ENCODE measurements around the gene MAML3.
A peak's percentile ranks its signal among the peaks of the same experiment; 100 is the strongest.
"Not testable (repeated sequence)": the region's sequence is repeated elsewhere in the genome, so short reads cannot be mapped to it uniquely, and the experiment has no call there.

Gene MAML3

DNA sequence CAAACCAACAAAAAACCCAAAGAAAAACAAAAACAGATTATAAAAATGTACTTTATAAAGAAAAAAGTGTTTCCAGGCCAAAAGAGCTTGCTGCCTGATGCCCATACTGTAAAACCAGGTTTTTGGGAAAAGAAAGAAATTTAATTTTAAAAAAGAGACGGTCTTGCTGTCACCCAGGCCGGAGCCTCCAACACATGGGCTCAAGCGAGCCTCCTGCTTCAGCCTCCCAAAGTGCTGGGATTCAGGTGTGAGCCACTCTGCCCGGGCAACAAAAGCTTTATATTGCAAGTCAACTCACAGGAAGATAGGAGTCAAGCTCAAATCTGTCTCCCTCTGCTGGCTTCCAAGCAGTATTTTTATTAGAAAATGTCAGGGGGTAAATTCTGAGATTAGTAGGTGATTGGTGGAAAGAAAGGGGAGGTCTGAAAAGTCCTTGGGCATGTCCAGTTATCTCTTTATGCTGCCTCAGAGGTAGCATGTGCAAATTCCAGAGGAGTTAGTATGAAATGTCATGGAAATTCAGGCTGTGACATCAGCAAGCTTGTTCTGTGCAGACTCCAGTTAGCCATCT is 449.0 kb downstream of the MAML3 start:
- DNase-seq: peak in 1 of 3 experiments; percentile 13

DNA sequence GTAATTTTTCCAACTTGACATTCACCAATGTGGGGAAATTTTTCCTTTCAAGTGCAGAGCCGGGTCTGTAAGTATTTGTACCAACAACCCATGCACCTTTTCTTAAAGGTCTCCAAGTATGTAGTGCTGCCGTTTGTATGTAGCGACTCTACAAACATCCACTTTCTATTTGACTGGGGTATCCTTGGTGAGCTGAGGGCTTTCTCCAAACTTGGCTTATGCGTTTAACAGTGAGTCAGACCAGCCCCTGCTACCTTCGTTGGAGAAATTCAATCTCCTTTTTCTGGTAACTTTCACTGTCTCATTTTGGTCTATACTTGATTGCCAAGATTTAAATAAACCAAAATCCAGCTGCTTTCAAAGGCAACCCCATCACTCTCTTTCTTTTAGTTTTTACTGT is 453.4 kb downstream of the MAML3 start:
- no peak for DNase-seq

DNA sequence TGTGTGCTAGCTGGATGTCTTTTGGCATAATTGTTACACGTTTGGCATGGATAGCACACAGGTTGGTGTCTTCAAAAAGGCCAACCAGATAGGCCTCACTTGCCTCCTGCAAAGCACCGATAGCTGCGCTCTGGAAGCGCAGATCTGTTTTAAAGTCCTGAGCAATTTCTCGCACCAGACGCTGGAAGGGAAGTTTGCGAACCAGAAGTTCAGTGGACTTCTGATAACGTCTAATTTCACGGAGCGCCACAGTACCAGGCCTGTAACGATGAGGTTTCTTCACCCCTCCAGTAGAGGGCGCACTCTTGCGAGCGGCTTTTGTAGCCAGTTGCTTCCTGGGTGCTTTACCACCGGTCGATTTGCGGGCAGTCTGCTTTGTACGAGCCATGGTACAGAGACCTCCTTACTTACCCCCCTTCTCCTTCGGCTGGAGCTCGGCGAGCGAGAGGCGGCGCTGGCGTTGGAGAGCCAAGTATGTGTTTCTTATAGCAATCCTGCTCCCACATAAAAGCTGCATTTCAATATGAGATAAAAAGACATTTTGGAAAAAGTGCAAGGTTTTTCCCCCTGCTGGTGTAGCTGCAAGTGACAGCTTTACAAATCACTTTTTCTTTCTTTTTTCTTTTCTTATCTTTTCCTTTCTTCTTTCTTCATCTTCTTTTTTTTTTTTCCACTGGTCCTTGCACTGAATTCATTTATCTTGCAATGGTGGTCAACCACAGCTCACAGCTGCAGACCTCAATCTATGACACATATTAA is 455.6 kb downstream of the MAML3 start:
- DNase-seq: not testable (repeated sequence)

DNA sequence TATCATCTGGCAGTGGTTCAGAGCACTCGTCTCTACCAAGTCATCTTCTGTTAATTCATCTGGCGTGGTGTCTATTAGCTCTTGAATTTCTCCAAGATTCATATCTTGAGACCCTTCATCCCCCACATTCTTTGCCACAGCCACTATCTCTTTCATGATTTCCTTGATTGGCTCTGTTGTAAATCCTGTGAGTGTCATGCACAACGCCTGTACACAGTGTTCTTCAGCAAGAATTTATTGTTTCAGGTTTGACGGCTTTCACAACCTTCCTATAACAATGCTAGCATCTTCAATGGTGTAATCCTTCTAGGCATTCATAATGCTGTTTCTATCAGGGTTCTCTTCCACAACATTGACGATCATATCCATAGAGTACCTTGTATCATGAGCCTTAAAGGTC is 457.5 kb downstream of the MAML3 start:
- DNase-seq: no peak

DNA sequence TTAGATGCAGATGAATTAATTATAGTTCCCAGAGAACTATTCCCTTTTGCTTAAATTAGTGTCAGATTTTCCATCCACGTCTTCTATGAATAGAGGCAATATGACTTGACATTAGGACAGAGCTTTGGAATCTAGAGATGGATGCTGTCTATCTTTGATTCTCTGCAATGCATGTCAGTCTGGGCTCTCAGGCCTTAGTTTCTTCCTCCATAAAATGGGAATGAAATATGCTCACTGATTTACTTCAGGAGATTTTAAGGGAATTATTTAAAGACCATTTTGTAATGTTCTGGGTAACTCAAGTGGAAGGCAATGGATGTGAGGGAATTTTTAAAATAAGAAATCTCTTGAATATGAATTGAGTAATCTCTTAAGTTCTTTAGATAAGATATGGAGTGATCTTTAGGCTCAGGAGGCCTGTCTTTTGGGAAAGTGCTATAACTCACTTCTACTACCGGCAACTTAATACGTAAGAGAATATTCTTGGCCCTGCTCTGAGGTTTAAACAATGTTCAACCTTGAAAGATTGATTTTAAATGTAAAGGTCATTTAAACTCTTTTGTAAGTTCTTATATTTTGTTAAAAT is 459.4 kb downstream of the MAML3 start:
- DNase-seq: no peak

DNA sequence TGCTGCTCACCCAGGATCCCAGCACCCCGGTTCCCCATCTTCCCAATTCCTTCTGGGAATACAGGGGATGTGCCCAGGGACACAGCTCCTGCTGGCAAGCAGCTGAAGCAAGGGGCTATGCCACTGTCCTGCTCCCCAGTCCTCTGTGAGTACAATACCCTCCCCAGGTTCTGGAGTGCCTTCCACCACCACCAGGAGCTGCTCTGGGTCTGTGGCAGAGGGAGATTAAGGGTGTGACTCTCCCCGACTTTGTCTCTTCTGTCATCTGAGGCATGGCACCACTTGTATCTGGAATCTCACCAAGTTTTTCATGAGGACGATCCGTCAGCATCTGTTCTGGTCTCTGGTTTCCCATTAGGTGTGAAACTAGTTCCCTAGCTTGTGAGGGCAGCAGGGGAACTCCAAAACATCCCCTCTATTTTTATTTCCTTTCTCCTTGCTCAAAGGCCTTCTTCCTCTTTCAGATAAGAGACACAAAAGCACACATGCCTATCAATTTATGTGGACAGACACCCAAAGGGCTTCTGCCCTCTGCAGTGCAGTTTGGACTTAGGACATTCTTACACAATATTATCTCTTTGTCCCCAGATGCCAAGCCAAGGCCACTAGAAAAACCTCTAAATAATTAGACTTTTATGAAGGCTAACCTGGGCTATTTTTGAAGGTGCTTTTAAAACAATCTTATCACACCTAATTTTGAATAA is 461.5 kb downstream of the MAML3 start:
- peak in 1 of 3 experiments; percentile 3 for DNase-seq

DNA sequence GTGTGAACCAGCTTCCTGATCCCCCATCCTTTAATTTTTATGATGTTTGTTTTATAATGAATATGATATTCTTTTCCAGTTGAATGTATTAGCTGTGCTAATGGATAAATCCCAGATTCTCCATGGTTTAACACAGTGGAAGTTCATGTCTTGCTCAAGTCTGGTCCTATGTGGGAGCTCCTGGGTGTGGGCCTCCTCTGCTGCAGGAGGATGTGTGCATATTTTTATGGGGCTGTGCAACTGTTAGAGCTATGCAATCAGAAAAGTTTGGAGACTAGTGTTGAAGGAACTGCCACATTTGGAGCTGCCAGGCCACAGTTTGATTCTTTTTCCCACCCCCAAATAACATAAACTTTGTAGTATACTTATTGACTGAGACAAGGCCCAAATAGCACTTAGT is 463.6 kb downstream of the MAML3 start:
- no peak for DNase-seq

DNA sequence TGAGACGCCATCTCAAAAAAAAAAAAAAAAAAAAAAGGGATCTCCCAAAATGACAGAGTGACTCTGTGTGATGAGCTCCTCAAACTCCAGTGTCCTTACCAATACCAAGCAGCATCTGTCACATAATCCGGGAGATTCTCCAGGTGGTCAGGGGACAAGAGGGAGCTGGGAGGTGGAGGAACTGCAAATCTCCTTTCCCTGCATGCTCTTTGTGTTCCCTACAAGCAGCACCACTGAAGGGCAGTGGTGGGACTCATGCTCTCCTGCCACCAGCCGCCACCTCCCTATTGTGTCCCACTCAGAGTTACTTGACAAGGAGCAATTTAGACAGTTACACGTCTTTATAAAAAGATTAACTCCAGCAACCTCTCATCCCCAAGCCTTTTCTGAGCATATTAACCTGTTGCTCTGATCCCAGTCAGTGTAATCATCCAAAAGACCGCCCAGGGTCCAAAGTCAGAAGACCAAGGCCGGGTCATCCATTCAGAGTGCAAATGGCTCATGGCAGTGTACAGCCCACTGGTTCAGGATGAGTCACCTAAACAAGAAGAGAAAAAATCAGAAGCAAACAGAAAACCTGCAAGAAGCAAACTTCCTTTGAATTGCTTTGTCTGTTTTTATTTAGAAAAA is 464.8 kb downstream of the MAML3 start:
- no peak for DNase-seq

DNA sequence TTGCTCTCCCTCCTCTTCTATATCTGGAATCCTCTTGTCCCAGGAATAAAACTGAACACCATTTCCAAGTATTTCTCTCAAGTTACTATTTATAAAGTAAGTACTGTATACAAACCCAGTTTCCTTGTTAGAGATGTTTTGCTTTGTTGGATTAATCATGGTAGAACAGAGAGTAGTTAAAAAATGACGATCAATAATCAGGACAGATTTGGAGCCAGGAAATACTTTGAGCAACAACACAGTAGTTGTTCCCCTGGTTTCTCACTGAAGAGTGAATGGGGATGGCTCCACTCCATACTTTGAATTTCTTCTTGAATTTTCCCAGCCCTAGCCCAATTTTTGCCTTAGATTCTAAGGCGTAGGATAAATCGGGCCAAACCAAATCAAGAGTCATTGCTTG is 467.0 kb downstream of the MAML3 start:
- no peak for DNase-seq

DNA sequence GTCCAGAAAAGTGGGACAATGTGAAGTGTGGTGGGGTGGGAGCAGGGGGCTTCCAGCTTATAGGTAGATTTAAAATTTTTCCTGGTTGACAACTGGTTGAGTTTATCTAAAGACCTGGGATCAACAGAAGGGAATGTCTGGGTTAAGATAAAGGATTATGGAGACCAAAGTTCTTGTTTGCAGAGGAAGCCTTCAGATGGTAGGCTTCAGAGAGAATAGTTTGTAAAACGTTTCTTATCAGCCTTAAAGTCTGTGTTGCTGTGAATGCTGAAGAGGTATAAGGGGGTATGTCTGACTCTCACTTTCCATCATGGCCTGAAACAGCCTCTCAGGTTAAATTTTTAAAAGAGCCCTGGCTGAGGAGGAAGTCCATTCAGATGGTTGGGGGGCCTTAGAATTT is 467.9 kb downstream of the MAML3 start:
- no peak for DNase-seq

DNA sequence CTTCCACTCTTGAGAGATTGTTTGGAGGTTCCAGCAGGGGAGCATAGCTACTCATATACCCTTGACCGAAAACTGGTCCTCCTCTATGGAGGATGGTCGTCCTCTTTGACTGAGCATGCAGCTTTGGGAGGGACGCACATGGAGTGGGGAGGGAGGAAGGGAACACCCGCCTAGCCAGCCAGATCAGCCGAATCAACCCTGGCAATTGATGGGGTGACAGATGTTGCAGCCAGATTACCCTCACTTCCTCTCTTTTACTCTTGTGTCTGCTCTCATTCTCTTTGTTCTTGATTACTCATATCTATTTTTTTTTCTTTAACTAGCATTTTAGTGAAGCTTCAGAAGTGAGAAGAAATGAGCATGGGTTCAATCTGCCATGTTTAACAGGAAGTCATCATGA is 468.8 kb downstream of the MAML3 start:
- no peak for DNase-seq

DNA sequence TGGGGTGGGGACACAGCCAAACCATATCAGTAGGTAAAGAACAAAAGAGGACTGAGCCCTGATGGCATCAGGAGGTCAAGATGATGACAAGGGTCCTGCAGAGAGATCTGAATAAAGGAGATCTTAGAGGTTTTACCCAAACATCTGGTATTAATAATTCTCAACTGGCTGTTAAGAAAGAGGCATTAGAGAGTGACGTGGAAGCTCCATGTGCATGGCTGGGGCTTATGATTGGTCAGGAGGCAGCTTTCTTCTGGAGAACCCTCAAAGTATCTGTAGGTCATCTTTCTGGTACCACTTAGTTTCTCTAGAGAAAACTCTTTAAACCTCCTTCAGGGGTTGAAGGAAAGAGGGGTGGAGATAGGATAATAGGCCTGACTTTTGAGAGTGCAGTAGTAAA is 469.6 kb downstream of the MAML3 start:
- DNase-seq: no peak

DNA sequence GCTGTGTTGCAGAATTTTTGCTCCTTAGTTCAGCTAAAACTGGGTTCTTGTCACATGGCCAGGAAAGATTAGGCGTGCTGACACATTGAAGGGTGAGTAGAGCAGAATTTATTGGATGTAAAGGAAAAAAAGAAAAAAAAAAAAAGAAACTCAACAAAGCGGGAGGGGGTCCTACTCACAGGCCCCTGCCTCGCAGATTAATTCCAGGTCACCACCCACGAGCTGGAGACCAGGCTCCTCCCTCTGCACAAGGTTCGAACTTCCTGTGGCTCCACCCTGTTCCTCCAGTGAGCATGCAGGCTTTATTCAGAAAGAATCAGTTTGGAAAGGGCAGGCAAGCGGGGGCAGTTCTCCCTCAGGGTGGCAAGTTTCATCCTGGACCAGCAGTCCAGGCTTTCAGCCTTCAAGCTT is 471.2 kb downstream of the MAML3 start:
- no peak for DNase-seq

DNA sequence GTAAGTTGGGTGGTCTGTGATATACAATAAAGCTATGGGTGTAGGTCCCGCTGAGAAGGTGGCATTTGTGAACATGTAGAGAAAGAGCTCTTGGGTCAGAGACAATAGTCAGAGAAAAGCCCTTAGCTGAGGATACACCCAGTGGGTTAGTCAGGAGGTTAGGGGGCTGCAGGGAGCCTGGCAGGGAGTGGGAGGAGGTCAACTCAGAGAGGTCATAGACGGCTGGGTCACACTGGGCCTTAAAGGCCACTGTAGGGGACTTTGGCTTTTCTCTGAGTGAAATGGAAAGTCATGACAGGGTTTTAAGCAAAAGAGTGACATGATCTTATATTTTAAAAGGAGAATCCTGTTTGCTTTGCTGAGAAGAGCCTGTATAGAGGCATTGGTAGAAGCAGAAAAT is 471.7 kb downstream of the MAML3 start:
- DNase-seq: no peak

DNA sequence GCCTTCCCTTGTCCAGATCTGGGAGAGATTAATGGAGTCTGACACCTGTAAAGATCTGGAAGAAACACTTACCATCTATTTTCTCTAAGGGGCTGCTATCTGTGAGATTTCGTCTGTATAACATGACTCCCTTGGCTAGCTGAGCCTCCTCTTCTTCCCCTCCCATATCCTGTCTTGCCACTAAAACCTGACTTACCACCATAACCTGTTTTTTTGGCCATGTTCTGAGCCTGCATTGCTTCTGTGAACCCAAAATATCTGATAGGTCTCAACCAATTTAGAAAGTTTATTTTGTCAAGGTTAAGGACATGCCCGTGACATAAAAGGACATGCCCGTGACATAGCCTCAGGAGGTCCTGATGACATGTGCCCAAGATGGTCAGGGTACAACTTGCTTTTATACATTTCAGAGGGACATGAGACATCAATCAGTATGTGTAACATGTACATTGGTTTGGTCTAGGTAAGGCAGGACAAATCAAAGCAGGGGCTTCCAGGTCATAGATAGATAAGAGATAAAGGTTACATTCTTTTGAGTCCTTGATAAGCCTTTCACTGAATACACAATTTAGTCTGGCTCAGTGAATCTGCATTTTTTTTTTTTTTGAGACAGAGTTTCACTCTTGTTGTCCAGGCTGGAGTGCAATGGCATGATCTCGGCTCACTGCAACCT is 476.9 kb downstream of the MAML3 start:
- no peak for DNase-seq

DNA sequence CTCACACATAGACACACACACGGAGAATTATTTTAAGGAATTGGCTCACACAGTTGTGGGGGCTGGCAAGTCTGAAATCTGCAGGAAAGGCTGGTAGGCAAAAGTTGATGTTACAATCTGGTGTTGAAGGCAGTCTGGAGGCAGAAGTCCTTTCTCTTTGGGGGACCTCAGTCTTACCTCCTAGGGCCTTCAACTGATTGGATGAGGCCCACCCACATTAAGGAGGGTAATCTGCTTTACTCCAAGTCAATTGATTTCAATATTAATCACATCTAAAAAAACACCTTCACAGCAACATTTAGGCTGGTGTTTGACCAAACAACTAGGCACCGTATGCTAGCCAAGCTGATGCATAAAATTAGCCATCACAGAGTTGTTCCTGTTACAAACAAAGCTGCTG is 477.6 kb downstream of the MAML3 start:
- DNase-seq: no peak

DNA sequence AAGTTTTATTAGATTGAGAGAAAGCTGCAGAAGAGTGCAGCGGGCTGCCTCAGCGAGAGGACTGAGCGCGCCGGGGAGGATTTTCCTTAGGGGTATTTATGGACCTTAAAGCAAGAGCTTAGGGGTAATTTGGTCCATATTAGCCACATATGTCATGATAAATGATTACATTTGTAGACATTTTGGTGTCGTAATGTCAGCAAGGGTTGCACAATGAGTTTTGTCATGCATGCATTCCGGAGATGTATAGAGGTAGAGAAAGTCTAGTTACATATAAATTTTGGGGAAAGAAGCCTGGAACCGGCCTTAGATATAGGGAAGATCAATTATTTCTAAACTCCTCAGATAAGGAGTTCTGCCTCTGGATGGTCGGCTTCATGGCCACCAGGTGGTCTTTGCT is 478.3 kb downstream of the MAML3 start:
- no peak for DNase-seq

DNA sequence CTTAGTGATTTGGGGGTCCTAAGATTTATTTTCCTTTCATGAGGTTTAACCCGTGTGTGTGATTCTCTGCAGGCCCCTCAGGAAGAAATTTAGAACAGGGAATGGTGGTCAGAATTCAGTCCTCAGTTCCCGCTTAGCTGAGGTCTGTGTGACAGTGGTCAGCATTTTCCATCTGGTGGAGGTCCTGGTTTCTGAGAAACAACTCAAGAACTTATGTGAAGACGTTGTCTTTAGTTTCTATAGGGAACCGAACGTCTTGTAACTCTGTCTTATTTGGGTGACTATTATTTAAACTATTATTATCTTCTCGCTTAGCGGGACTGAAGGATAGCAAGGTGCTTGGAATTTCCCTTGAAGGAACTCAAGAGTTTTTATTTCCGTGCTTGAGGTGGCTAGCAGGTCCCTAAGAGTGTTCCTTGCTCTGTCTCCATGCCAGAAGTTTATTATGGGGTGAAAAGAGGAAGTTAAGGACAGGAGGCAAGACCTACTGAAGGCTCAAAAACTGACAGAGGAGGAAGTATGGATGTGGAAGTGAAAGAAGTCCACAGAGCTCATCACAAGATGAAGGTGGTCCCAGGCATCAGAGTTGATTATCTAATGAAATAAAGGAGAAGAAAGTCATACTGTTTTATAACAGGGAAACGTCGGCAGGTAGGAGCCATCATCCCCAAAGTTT is 479.0 kb downstream of the MAML3 start:
- DNase-seq: no peak

DNA sequence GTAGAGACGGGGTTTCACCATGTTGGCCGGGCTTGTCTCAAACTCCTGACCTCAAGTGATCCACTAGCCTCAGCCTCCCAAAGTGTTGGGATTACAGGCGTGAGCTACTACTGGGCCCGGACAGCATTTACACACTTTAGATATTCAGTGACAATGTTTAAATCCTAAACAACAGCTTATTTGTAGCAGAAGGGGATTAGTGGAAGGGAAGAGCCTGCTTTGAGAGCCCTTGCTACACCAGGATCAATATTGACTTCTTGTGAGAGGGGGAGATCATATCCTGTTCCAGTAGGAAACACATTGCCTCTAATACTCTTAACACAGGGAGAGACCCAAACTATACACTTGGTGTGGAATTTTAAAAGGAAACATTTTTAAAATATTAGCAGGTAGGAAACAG is 481.3 kb downstream of the MAML3 start:
- DNase-seq: no peak

DNA sequence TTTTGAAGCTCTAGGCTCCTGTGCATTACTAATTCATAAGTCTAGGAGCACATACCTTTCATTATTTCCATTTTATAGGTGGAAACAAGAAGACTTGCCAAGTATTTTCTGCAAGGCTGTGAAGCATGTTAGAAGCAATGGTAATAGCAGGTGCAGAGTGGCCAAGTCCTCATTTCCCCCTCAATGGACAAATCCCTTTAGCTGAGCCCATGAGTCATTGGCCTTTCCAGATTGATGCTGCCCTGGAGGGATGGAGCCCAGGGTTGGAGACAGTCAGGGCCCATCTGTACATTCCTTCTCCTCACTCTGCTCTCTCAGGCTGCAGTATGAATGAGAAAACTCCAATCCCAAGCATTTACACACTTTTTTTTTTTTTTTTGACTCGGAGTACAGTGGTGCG is 481.8 kb downstream of the MAML3 start:
- DNase-seq: no peak

DNA sequence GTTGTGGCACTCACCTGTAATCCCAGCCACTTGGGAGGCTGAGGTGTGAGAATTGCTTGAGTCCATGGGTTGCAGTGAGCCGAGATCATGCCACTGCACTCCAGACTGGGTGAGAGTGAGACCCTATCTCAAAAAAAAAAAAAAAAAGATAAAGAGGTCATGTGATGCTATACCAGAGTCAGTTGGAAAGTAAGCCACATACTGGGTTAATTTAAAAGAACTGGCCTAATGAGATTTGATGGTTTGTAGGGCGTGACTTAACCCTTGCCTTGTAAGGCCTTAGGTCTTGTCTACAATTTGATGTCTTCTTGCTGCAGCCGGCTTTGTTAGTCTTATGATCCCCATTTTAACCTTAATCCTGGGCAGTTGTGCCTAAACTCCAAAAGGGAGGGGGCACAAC is 483.2 kb downstream of the MAML3 start:
- DNase-seq: no peak

DNA sequence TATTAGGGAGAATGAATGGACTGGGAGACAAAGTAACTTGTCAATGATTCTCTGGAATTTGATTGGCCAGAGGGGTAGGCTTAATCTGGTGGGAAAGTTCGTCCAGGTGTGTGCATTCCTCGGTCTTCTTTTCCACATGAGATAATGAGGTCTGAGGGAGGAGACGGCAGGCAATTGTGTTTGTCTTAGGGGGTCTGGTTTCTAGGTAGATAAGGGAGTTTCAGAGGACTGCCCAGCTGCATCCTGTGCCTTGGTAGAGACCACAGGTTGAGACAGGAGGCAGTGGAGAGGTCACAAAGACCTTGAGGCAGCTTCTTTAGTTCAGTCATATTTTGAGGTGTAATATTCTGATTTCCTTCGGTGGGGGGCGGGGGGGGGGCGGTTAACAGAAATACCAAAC is 484.1 kb downstream of the MAML3 start:
- no peak for DNase-seq

All from NCI-H1417 (cell line).